Keratinocyte (primary cell): Measurements from ENCODE around the gene BMP8B. TPM values are rescaled to one million over a fixed set of nuclear protein-coding genes. Genes with fewer than 3 reads are reported as not detected.

Experiments
- DNase-seq: peaks from one replicate; pipeline ENCODE4 v3.0.0-alpha.2; 2011; ENCODE audit warnings: low read depth, missing footprints, low spot score
- FAIRE-seq: peaks from 2 replicates; lab custom pipeline; 2011; peaks lifted over from hg19 to GRCh38; lab: Jason Lieb, UNC
- H2AFZ ChIP-seq: 2 replicates; pipeline ENCODE4 v1.6.0; 2012; ENCODE audit warnings: low read length, control low read depth, inconsistent platforms; ENCODE audit not compliant: control insufficient read depth
- H3K27ac ChIP-seq: 2 replicates; pipeline ENCODE4 v1.5.1; 2011; ENCODE audit warnings: low read length; ENCODE audit not compliant: control insufficient read depth, insufficient read depth
- H3K27me3 ChIP-seq: 3 replicates; pipeline ENCODE4 v1.6.0; 2011; ENCODE audit warnings: low read length; ENCODE audit not compliant: control insufficient read depth, insufficient read depth; ENCODE audit errors: extremely low read depth
- H3K36me3 ChIP-seq, 2 experiments: 2 replicates in 1 of 2; 3 replicates in 1 of 2; pipeline ENCODE4 v1.5.1; 2011; ENCODE audit warnings: low read length in 2 of 2, mild to moderate bottlenecking in 1 of 2; ENCODE audit not compliant: control insufficient read depth in 2 of 2, insufficient read depth in 2 of 2; ENCODE audit errors: extremely low read depth in 1 of 2
- H3K4me1 ChIP-seq: 3 replicates; pipeline ENCODE4 v1.5.1; 2011; ENCODE audit warnings: low read length; ENCODE audit not compliant: control insufficient read depth, insufficient read depth; ENCODE audit errors: extremely low read depth
- H3K4me2 ChIP-seq: 3 replicates; pipeline ENCODE4 v1.6.0; 2011; ENCODE audit warnings: low read depth, low read length; ENCODE audit not compliant: control insufficient read depth, insufficient read depth; ENCODE audit errors: extremely low read depth
- H3K4me3 ChIP-seq, 3 experiments: fragments of 200-600 bp in 1 of 3; sonication (generic) in 1 of 3; 2 replicates in 2 of 3; 3 replicates in 1 of 3; pipeline ENCODE4 v1.5.1; 2011 to 2016; ENCODE audit warnings: low read length in 3 of 3, mild to moderate bottlenecking in 3 of 3, control low read depth in 2 of 3, inconsistent platforms in 1 of 3, low read depth in 1 of 3, mixed read lengths in 1 of 3, mixed run types in 1 of 3, moderate library complexity in 1 of 3; ENCODE audit not compliant: control insufficient read depth in 2 of 3, insufficient read depth in 2 of 3; ENCODE audit errors: extremely low read depth in 1 of 3
- H3K79me2 ChIP-seq: 2 replicates; pipeline ENCODE4 v1.6.0; 2012; ENCODE audit warnings: low read length; ENCODE audit not compliant: control insufficient read depth, insufficient read depth
- H3K9ac ChIP-seq: 3 replicates; pipeline ENCODE4 v1.6.0; 2011; ENCODE audit warnings: low read length; ENCODE audit not compliant: control insufficient read depth, insufficient read depth; ENCODE audit errors: extremely low read depth
- H3K9me1 ChIP-seq: 3 replicates; pipeline ENCODE4 v1.6.0; 2011; ENCODE audit warnings: low read length; ENCODE audit not compliant: control insufficient read depth, insufficient read depth; ENCODE audit errors: extremely low read depth
- H3K9me3 ChIP-seq: 2 replicates; pipeline ENCODE4 v1.5.1; 2012; ENCODE audit warnings: low read depth, low read length; ENCODE audit not compliant: control insufficient read depth
- H4K20me1 ChIP-seq: 3 replicates; pipeline ENCODE4 v1.6.0; 2011; ENCODE audit warnings: low read length; ENCODE audit not compliant: control insufficient read depth, insufficient read depth; ENCODE audit errors: extremely low read depth
- CTCF ChIP-seq, 3 experiments: IDR thresholded peaks in 1 of 3; conservative IDR thresholded peaks in 1 of 3; optimal IDR thresholded peaks in 1 of 3; 2 replicates in 2 of 3; 3 replicates in 1 of 3; pipeline versions ENCODE3 to v1.5.1; 2011; ENCODE audit warnings: low read length in 3 of 3, mild to moderate bottlenecking in 3 of 3, moderate library complexity in 2 of 3, control low read depth in 1 of 3, inconsistent platforms in 1 of 3; ENCODE audit not compliant: insufficient read depth in 2 of 3; ENCODE audit errors: extremely low read depth in 1 of 3
- EZH2 ChIP-seq: IDR thresholded peaks from one replicate; pipeline ENCODE4 v1.6.1; 2012; ENCODE audit warnings: inconsistent platforms, mild to moderate bottlenecking, low read length, moderate library complexity
- dilution Hi-C: fragments of 300-500 bp; cut with MboI; formaldehyde crosslinking; loops from one replicate; pipeline ENCODE4 v1.7.0; 2020; ENCODE audit warnings: low sequenced_read_pairs; ENCODE audit not compliant: extremely low pct_ligation_motif_present
- polyA plus RNA-seq, 5 experiments: library from polyadenylated mRNA; depleted of rRNA in 3 of 5; stranded (reverse) in 3 of 5; stranded (forward) in 1 of 5; unstranded in 1 of 5; fragments of >200 nt; gene quantifications; 1 replicate in 1 of 5; 2 replicates in 3 of 5; 3 replicates in 1 of 5; pipeline versions ENCODE4 v1.2.1 to v1.2.3, GENCODE V29; 2011 to 2012; ENCODE audit warnings: missing spikeins in 2 of 5, low read depth in 1 of 5, low replicate concordance in 1 of 5

Gene BMP8B
- polyA plus RNA-seq, 1 donor (not counting 4 experiments of a cell fraction or from before 2014, with no cell fraction given), result 0.04 TPM

- Histone ChIP-seq H3K9me1 (no peaks in the 10 kb centered on the region), H4K20me1 (no peaks in the 10 kb centered on the region), H3K4me3 (no peak overlapping the region), H3K4me2 (no peak overlapping the region), H3K27ac (no peak overlapping the region), H3K79me2 (no peaks in the 10 kb centered on the region), H3K36me3 (no peaks in the 10 kb centered on the region), H3K9me3 (no peaks in the 10 kb centered on the region), H2AFZ (no peak overlapping the region), H3K27me3 (no peaks in the 10 kb centered on the region), H3K9ac (no peak overlapping the region), H3K4me1 (peaks cover 15% of the 10 kb centered on the region)
- dilution Hi-C loops, result no loop called here
- FAIRE-seq (no peak), DNase-seq (no peak)
- TF ChIP-seq EZH2 (no peak), CTCF (optimal IDR thresholded peaks at IDR 0.05 in 1 of 3, IDR thresholded peaks at IDR 0.05 in 1 of 3, conservative IDR thresholded peaks at IDR 0.05 in 1 of 3; ENCODE audit: extremely low read depth in 1 of 3, insufficient read depth in 2 of 3, low read length in 3 of 3) (no peak)
These were observed 7.0 kb upstream of the BMP8B start for GRCh38 chr1:39795651-39796050.

GRCh38 chr1:39791838-39792237 lies 3.2 kb upstream of the BMP8B start:
- TF ChIP-seq CTCF (optimal IDR thresholded peaks at IDR 0.05 in 1 of 3, IDR thresholded peaks at IDR 0.05 in 1 of 3, conservative IDR thresholded peaks at IDR 0.05 in 1 of 3; ENCODE audit: extremely low read depth in 1 of 3, insufficient read depth in 2 of 3, low read length in 3 of 3), result no peak
- no peak for TF ChIP-seq EZH2
- Histone ChIP-seq H3K36me3 (no peaks in the 10 kb centered on the region), H2AFZ (no peak overlapping the region), H3K27ac (no peak overlapping the region), H3K27me3 (peaks cover 19% of the 10 kb centered on the region), H3K4me1 (no peaks in the 10 kb centered on the region), H3K4me2 (no peak overlapping the region), H3K4me3 (no peak overlapping the region), H3K9me3 (no peaks in the 10 kb centered on the region), H3K9me1 (no peaks in the 10 kb centered on the region), H3K9ac (no peak overlapping the region), H4K20me1 (no peaks in the 10 kb centered on the region), H3K79me2 (no peaks in the 10 kb centered on the region)
- FAIRE-seq, result no peak
- DNase-seq, result no peak
- dilution Hi-C loops, result no loop called here
